Testis (tissue), 2 donors: ENCODE results near the gene ELANE.

ENCODE experiments used
- CTCF ChIP-seq, 3 experiments: fragments of 450-650 bp in 2 of 3; fragments of 200-600 bp in 1 of 3; sonication (generic) in 1 of 3; IDR thresholded peaks; one replicate each; pipeline ENCODE4 v1.5.1; 2016 to 2019; ENCODE audit warnings: antibody characterized with exemption in 3 of 3, mild to moderate bottlenecking in 2 of 3, moderate library complexity in 1 of 3
- POLR2A ChIP-seq: fragments of 450-650 bp; IDR thresholded peaks from one replicate; pipeline ENCODE4 v1.6.1; 2017; ENCODE audit warnings: antibody characterized with exemption, mild to moderate bottlenecking, moderate library complexity

GRCh38 chr19:813219-814151, 38.6 kb upstream of the ELANE start:
- no peak for TF ChIP-seq CTCF (IDR thresholded peaks at IDR 0.05)
- no peak for TF ChIP-seq POLR2A
